Dedifferentiated amniotic fluid mesenchymal stem cell (primary cell): ENCODE measurements around the gene SYMPK.

Source experiments
- DNase-seq: peaks from one replicate; pipeline ENCODE4 v3.0.0-alpha.2; 2016; ENCODE audit errors: extremely low spot score

The SYMPK gene

GRCh38 chr19:45781214-45782161, 81.5 kb downstream of the SYMPK start:
- no peak for DNase-seq

DNA sequence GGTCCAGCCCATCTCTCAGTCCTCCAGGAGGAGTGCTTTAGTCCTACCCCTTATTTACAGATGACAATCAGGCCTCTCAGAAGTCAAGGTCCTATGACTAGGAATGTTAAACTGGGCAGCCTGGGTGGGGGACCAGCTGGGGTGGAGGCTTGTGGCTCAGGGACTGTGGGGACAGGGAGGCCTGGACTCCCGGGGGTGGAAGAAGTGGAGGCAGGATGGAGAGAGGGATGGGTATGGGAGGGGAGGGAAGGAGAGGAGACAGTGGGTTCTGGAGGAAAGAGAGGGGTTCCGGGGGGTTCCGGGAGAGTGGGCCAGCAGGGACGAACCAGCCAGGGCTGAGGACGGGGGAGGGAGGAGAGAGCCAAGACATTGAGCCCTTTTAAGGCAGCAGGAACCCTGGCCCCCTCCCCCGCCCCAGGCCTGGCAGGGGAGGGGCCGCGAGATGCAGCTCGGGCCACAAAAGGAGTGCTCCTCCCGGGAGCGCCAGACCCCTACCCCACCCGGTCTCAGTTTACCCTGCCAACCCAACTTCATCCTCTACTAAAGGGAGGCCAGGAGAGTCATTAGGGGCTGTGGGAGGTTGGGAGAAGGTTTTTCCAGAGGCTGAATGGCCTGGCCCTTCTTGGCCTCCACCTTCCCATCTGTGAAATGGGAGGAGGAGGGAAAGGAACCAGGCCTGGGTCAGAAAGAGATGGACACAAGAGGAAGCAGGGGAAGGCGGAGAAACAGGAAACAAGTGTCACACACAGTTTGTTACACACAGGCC, 82.3 kb downstream of the SYMPK start:
- no peak for DNase-seq

DNA sequence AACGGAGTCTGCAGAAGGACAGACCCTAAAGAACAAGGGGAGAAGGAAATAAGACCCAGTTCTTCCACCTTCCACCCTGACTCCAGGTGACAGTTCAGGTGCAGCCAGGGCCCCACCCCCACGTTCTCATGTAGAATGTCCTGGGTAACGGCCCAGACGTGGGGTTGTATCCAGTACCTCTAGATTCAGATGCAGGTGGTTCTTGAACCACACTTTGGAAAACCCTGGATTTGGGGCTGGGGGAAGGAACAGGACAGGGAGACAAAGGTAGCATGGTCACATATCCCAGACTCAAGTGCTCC, 82.8 kb downstream of the SYMPK start:
- DNase-seq = no peak

- peak; percentile 6 for DNase-seq
Observed at GRCh38 chr19:45779231-45780145, 83.5 kb downstream of the SYMPK start.

GRCh38 chr19:45778010-45778661, 84.8 kb downstream of the SYMPK start:
- DNase-seq = peak; percentile 11

GRCh38 chr19:45777395-45777961, 85.5 kb downstream of the SYMPK start:
- peak; percentile 3 for DNase-seq

DNA sequence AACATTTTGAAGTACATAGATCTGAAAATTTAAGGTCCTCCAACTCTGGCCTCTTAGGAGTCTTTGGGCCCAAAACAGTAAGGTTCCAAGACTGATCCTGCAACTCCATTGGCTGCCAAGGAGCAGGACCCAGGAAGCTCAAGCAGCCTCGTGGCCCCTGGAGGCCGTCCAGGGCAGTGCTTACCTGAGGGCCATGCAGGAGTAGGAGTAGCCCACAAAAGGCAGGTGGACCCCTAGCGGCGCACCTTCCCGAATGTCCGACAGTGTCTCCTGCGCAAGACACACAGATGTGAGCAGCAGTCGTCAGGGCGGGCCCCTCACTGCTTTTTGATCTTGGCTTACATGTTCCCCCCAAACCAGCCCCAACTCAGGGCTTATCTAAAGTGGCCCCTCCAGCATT, 88.2 kb downstream of the SYMPK start:
- peak; percentile 9 for DNase-seq

DNA sequence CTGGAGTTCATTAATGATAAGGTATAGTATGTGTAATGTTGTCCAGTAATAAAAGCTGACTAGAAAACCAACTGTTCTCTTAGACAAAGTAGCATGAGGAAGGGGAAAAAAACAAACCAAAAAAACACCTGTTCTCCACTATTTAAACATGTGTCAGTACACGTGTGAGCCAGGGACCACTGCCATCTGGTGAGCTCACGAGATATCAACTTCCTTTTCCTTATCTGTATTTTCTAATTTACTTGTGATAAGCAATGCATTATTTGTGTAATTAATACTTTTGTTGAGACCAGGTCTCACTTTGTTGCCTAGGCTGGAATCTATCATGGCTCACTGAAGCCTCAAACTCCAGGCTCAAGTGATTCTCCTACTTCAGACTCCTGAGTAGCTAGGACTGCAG, 89.6 kb downstream of the SYMPK start:
- DNase-seq = no peak

DNA sequence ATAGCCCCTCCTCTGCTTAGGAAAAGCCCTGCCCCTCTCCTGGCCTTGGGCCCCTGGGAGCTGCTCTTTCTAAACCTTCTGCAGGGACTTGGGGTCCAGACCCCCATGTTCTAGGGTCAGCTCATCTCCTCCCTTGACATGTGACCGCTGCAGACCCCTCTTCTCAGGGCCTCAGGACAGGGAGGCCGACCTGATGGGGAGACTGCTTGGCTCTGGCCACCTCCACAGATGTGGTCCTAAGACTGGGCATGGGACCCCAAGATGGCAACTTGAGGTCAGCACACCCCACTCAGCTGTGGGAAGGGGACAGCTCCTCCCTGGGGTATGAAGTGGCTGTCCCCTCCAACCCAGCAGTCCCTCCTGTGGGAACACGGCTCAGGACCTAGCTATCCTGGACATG, 90.0 kb downstream of the SYMPK start:
- DNase-seq = no peak

DNA sequence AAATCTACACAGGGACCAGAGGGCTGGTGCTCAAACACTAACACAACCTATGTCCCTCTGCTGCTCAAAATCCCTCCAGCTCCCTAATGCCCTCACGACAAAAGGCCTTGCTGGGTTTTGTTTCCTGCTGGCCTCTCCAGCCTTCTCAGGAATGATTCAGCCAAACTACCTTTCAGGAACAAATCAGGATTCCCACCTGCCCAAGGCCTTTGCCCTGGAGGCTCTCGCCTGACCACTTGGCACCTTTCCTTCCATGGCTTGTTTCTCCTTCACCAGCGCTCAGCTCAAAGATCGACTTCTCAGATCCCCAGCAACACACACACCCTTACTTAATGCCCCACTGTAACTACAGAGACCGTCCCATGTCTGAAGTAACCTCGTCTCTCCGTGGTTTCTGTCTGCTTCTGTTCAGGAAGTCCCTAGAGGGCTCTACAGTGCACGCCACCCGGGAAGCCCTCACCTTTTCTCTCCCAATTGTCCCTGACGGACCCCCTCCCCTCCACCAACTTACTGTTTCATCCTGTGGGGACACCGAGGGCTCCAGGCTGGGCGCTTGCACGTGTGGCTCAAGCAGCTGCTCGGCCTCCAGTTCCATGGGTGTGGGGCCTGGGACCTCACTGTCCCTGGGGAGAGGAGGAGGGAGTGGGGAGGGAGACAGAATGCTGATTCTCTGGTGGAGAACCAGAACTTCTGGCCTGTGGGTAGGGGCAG, 90.7 kb downstream of the SYMPK start:
- no peak for DNase-seq

DNA sequence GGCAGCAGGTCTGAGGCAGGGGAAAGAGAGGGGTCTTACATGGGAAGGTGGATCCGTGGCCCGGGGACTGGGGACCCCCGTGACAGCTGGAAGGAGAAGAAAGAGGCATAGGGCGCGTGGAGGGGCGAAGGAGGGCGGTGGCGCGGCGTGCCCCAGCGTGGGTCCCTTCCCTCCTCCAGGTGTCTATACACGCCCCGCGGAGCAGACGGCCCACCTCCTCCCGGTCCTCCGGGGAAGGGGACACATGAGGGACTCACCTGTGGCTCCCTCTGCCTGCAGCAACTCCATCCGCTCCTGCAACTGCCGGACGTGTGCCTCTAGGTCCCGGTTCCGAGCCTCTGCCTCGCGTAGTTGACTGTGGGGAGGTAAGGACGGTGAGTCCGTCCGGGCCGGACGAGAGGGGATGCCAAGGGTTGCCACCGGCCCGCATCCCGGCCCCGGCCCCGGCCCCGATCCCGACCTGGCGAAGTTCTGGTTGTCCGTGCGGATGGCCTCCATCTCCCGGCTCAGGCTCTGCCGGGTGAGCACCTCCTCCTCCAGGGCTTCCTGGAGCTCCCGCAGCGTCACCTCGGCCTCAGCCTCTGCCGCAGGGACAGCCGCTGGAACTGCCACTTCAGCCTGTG, 91.5 kb downstream of the SYMPK start:
- DNase-seq = no peak

DNA sequence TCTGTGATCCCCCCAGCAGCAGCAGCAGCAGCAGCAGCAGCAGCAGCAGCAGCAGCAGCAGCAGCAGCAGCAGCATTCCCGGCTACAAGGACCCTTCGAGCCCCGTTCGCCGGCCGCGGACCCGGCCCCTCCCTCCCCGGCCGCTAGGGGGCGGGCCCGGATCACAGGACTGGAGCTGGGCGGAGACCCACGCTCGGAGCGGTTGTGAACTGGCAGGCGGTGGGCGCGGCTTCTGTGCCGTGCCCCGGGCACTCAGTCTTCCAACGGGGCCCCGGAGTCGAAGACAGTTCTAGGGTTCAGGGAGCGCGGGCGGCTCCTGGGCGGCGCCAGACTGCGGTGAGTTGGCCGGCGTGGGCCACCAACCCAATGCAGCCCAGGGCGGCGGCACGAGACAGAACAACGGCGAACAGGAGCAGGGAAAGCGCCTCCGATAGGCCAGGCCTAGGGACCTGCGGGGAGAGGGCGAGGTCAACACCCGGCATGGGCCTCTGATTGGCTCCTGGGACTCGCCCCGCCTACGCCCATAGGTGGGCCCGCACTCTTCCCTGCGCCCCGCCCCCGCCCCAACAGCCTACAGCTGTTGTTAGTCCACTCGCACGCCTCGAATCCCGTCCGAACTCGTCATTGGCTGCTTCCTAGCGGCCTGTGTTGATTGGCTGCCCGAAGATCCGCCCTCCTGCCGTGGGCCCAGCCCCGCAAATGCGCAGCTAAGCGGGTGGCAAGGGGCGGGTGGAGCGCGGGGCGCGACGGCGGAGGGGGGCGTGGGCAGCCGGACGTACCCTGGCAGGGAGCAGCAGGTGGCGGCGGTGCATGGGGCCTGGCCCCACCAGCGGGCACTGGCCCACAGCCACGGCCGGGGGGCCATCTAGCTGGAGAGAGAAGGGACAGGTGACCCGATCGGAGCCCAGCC, 92.5 kb downstream of the SYMPK start:
- peak; percentile 90 for DNase-seq

GRCh38 chr19:45769821-45770191, 93.1 kb downstream of the SYMPK start:
- DNase-seq = no peak

DNA sequence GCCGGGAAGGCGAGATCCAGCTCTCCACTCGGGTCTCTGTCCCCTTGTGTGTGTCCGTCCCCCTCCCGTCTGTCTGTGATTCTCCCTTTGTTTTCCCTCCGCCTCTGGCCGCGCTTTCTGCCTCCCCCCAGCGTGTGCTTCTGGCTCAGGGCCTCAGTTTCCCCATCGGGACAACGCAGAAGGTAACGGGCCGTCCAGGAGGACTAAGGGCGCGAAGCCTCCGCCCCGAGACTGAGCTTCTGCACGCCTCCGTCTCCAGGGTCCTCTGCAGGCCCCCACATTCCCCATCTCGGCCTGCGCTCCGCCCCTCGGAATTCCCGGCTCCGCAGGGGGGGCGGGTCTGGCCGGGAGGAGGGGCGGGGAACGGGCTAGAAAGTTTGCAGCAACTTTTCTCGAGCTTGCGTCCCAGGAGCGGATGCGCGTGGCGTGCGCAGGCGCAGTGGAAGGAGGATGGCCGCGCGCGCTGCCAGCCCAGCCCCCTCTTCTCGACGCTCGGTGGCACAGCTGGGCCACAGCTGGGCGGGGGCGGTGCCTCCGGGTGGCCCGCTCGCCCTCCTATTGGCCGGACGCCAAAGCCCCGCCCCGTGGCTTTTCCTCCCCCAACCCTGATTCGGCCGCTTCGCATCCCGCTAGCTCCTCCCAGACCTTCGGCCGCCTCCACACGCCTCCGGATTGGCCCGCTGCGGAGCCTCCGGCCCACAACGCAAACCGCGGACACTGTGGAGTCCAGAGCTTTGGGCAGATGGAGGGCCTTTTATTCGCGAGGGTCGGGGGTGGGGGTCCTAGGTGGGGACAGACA, 93.8 kb downstream of the SYMPK start, which contains the start of gene SIX5:
SIX5 (minus strand) TSS at position 269 of the 799 bp plus-strand sequence. CDS start 408 bp downstream, outside the sequence.
- peak; percentile 96 for DNase-seq

GRCh38 chr19:45768655-45768983, 94.3 kb downstream of the SYMPK start:
- no peak for DNase-seq

DNA sequence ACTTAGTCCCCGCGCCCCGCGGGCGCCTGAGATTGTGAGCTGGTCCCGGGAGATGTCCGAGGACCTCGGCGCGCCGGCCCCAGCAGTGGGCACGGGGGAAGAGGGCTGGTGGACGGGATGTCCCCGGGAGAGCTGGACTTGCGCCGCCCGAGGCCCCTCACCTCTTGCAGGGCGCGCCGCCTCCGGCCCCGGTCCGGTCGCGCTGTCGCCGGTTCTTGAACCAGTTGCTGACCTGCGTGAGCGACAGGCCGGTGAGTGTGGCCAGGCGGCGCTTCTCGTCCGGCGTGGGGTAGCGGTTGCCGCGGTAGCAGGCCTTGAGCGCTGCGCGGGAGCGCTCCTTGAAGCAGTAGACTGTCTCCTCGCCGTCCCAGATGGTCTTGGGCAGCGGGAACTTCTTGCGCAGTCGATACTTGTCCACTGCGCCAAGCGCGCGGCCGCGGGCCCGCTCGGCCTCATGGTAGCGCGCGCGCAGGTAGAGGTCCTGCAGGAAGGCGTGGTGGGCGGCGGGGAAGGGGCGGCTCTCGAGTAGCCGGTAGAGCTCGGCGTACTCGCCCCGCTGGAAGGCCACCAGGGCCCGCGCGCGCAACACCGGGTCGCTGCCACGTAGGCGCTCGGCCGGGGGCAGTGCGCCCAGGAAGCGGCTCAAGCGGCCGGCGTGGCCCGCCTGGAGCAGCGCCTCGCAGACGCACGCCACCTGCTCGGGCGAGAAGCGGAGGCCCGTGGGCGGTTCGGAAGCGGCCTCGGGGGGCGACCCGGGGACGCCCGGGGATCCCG, 94.9 kb downstream of the SYMPK start:
- peak; percentile 37 for DNase-seq

DNA sequence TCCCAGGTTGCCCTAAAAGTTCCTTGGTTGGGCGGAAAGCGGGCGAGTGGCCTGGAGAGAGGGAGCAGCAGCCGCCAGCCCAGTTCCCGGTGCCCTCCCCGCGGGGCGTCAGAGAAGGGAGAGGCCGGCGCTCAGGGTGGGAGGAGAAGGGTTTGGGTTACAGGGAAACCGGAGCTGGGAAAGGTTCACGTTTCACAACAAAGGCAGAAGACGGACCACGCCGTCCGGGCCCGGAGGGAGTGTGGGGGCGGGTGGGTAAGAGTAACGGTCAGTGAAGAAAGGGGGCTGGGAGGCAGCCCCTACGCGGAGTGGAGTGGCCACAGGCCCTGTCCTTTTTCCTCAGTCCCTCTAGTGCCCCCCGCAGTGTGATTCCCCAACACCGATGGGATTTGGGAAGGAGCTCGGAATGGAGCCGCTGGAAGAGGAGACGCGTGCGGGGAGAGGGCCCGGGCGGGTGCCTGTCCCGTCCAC, 95.5 kb downstream of the SYMPK start:
- peak; percentile 85 for DNase-seq
